HL-60 (cell line): ENCODE data around the gene OR6S1.

Experiments
- GABPA ChIP-seq: IDR thresholded peaks from 2 replicates; pipeline ENCODE4 v1.6.1; 2012; ENCODE audit warnings: low read depth
- POLR2AphosphoS5 ChIP-seq: IDR thresholded peaks from 2 replicates; pipeline ENCODE4 v1.6.1; 2012; ENCODE audit warnings: low read depth
- SPI1 ChIP-seq: IDR thresholded peaks from 2 replicates; pipeline ENCODE4 v1.6.1; 2012; ENCODE audit warnings: low read depth, mild to moderate bottlenecking, borderline replicate concordance
- TF ChIP-seq, protein P1 (sequence below): IDR thresholded peaks from 2 replicates; pipeline ENCODE4 v1.6.1; 2012; ENCODE audit warnings: low read depth; ENCODE audit not compliant: insufficient replicate concordance
- TF ChIP-seq, protein P2 (sequence below): IDR thresholded peaks from one replicate; pipeline ENCODE4 v1.5.1; 2011; ENCODE audit warnings: low read length, control low read depth, inconsistent platforms; ENCODE audit not compliant: insufficient read depth

DNA sequence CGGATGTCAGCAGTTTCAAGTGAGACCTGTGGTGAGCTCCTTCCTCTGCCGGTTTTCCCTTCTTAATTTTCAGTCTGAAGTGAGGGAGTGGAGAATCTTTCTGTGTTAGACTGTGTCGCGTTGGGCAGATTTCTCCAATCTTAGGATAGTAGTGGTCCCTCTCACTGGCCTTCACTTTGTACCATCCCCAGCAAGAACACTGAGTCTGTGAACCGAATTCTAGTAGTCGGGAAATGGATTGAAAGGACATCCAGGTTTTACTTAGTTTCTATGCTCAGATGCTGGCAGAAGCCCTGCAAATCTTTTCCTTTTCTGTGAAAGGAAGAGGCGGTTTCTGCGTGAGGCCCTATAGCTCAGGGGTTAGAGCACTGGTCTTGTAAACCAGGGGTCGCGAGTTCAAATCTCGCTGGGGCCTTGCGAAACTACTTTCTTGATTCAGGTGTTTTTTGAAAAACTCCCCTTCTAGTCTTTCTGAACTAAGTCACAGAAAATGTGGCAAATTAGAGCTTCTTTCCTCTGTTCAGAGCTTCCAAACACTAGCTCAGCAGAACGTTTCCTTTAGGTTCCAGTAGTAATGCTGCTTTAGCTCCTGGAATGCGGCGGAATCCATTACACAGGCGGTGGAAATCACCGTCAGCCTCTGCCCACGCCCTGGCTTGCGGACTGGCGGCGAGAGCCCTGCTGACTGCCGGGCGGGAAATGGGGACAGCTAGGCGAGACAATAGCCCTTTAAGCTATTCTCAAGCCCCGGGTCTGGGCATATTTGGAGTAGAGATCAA, 40.0 kb upstream of the OR6S1 start:
- TF ChIP-seq, protein P1, sequence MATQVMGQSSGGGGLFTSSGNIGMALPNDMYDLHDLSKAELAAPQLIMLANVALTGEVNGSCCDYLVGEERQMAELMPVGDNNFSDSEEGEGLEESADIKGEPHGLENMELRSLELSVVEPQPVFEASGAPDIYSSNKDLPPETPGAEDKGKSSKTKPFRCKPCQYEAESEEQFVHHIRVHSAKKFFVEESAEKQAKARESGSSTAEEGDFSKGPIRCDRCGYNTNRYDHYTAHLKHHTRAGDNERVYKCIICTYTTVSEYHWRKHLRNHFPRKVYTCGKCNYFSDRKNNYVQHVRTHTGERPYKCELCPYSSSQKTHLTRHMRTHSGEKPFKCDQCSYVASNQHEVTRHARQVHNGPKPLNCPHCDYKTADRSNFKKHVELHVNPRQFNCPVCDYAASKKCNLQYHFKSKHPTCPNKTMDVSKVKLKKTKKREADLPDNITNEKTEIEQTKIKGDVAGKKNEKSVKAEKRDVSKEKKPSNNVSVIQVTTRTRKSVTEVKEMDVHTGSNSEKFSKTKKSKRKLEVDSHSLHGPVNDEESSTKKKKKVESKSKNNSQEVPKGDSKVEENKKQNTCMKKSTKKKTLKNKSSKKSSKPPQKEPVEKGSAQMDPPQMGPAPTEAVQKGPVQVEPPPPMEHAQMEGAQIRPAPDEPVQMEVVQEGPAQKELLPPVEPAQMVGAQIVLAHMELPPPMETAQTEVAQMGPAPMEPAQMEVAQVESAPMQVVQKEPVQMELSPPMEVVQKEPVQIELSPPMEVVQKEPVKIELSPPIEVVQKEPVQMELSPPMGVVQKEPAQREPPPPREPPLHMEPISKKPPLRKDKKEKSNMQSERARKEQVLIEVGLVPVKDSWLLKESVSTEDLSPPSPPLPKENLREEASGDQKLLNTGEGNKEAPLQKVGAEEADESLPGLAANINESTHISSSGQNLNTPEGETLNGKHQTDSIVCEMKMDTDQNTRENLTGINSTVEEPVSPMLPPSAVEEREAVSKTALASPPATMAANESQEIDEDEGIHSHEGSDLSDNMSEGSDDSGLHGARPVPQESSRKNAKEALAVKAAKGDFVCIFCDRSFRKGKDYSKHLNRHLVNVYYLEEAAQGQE: no peak
- TF ChIP-seq, protein P2, sequence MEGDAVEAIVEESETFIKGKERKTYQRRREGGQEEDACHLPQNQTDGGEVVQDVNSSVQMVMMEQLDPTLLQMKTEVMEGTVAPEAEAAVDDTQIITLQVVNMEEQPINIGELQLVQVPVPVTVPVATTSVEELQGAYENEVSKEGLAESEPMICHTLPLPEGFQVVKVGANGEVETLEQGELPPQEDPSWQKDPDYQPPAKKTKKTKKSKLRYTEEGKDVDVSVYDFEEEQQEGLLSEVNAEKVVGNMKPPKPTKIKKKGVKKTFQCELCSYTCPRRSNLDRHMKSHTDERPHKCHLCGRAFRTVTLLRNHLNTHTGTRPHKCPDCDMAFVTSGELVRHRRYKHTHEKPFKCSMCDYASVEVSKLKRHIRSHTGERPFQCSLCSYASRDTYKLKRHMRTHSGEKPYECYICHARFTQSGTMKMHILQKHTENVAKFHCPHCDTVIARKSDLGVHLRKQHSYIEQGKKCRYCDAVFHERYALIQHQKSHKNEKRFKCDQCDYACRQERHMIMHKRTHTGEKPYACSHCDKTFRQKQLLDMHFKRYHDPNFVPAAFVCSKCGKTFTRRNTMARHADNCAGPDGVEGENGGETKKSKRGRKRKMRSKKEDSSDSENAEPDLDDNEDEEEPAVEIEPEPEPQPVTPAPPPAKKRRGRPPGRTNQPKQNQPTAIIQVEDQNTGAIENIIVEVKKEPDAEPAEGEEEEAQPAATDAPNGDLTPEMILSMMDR: no peak
- TF ChIP-seq POLR2AphosphoS5 (no peak), GABPA (no peak), SPI1 (no peak)
